Stimulated activated CD8-positive, alpha-beta memory T cell treated with anti-CD3 and anti-CD28 coated beads, Interleukin-15, amount 100 ng/mL, for 1 hour (primary cell): ENCODE data around the gene CELF6.

Experiments used
- DNase-seq: peaks from one replicate; pipeline ENCODE4 v3.0.0-alpha.2; 2020; ENCODE audit warnings: low read depth

The CELF6 gene

DNA sequence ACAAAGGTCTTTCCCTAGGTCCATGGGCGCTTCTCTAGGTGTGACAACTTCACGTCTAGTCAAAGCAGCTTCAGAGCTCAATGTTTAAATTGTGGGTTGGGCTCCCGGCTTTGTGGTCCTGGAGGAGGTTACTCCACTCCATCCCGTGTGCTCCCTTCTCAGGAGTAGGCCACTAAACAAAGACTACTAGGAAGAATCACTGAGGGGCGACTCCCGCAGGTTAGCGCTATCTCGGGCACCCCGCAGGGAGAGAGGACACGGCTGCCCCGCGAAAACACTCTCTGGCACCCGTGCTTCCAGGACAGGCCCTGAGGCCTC is 48.1 kb downstream of the CELF6 start:
- peak; percentile 0 for DNase-seq

DNA sequence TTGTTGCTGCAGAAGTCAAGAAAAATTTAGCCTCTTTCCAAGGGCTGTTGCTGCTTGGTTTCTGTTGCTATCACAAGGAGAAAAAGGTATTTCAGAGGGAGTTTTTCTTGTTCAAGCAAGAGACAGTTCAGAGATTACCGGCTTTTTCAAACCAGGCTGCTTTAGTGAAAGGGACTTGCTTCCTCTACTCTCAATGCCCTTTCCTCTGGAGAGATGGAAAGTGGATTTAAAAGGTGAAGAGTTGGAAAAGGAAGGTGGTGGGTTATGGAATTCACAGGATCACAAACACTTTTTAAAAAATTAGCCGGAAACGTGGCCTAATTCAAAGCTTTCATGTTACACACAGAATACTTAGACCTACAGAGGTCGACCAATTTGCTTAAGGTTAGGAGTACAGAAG is 48.7 kb downstream of the CELF6 start:
- no peak for DNase-seq

DNA sequence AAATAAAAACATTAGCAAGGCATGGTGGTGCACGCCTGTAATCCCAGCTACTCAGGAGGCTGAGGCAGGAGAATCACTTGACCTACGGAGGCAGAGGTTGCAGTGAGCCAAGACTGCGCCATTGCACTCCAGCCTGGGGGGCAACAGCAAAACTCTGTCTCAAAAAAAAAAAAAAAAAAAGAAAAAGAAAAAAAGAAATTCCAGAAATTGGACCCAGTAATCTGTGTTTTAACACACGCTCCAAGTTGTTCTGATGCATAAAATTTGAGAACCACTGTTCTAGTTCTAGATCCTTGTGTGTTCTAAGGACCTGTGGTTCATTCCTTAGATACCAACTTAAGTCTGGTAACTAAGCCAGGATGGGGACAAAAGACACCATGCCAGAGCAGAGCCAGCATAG is 50.2 kb downstream of the CELF6 start:
- DNase-seq = no peak

DNA sequence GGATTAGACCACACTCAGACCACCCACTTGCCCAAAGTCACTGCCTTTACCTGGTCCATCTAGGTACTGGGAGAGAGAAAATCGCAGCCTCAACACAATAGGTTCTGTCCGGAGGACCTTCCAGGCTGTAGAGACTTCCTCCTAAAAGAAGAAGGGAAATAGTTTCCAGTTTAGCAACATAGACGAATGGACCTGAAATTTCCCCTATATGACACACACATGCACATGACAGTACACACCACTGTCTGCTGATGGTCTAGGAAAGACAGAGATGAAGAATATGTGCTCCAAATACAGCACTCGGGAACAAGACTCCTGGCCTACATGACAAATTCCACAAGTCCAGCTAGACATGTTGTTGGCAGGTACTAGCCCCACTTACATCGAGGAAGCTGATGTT is 54.9 kb downstream of the CELF6 start:
- no peak for DNase-seq

DNA sequence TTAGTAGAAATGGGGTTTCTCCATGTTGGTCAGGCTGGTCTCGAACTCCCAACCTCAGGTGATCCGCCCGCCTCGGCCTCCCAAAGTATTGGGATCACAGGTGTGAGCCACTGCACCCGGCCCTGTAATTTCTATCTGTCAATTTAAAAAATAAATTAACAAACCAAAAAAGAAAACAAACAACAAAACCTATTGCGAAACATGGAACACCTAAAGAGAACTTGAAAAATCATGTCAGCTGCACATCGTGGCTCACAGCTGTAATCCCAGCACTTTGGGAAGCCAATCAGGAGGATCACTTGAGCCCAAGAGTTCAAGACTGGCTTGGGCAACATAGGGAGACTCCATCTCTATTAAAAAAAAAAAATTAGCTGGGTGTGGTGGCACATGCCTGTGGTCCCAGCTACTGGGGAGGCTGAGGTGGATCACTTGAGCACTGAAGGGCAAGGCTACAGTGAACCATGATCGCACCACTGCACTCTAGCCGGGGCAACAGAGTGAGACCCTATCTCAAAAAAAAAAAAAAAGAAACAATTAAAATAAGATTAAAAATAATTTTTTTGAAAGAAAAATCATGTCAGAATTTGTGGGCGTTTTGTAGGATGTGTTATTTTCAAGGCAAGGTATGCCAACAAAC is 67.2 kb downstream of the CELF6 start:
- DNase-seq = no peak

DNA sequence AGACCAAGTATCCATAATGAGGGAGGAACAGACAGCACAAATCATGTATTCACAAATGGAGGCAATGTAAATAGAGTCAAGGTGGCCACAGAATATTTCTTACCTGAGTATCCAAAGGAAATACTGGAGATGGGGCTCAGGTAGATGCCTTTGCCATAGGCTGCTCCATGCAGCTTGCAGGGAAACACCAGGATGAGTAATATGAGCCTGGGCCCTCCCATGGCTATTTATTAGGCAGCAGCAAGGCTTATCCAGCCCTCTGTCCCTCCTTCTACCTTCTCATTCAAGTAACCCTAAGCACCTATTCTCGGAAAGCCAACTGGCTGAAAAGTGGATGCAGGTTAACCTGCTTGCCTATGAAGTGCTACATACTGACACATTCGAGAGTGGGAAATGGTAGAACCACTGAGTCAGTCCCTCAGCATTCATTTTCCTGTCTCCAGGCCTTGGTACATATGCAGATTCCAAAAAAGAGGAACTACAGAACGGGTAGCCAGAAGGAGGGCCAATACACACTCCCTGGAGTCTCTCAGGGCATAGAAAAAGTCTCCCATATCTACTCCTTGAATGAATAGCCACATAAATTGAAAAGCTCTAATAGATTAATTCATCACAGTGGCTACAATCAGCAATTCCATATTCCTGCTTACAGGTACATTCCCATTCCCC is 70.7 kb downstream of the CELF6 start:
- no peak for DNase-seq

DNA sequence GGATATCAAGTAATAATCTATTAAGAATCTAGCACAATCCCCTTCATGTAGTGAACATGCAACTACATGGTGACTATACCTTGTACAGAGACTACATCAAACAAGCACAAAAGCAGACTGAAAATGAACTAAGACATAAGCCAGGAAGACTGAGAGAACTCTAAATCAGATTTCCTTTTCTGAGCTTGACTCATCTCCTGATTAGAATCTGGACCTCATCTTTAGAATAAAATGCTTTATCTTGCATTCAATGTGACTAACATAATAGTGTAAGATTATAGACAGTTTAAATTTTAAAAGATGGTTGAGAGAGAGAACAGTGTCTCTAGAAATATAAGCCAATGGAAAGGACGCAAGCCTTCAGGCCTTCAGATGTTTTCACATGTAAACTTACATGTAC is 71.4 kb downstream of the CELF6 start:
- no peak for DNase-seq

DNA sequence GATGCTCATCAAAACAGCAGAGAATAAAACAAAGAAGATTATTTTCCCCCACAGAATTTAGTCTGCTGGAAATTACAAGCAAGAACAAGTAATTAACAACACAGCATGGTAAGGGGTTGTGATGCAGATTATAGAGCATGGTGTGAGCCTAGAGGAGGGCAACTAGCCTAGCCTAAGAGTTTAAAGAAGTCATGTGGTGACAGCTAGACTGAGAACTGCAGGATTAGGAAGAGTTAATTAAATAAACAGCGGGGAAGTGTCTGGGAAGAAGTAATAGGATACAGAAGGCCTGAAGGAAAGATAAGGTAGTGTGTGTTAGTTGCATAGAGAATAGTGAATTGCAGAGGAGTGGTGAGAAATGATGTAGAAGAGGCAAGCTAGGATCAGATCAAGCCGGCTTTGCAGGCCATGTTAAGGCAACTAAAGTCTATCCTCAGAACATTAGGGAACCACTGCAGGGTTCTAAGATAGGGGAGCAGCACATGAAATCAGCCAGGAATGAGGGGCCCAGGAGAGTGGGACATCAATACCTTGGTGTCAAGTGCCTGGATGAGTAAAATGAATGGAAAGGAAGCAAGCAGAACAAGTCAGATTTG is 77.1 kb downstream of the CELF6 start:
- DNase-seq = no peak

DNA sequence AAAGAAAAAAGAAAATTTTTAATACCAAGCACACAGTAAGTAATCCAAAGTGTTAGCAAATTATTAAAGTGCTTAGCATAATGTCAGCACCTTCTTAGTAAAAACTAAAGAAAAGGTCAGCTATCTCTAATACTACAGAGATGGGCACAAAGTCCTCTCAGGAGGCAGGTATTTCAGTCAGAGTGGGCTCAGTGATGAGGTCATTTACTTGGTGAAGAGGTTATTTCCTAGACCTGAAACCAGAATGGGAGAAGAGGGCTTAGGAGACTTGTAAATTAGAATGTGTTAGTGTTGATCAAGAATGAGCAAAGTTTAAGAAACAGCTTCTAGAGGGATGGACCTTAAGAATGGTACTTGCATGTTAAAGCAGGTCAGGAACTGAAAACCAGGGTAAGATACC is 80.3 kb downstream of the CELF6 start:
- no peak for DNase-seq

DNA sequence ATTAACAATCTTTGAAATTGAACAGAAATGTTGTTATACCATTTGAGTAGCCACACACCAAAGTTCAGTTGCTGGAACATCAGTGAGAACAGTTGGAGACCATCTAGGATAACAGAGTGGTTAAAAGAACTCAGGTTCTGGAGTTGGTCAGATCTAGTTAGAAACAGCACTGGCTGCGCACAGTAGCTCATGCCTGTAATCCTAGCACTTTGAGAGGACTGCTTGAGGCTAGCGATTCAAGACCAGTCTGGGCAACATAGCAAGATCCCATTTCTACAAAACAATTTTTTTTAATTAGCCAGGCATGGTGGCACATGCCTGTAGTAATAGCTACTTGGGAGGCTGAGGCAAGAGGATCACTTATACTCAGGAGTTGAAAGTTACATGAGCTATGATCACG is 81.4 kb downstream of the CELF6 start:
- no peak for DNase-seq

DNA sequence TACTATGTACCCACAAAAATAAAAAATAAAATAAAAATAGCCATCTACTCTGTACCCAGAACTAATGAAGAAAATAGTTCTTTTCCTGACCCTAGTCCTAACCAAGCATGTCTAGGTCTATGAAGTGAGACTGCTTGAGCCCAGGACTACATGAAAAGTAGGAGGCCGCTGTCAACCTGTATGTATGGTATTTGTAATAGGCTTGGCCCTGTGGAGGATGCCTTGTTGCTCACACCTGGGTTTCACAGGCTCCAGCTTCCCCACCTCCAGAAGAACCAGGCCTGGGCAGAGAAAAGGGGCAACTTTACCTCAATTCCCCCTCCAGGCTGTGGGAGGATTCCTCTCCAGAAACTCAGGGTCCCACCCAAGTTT is 82.1 kb downstream of the CELF6 start:
- no peak for DNase-seq

DNA sequence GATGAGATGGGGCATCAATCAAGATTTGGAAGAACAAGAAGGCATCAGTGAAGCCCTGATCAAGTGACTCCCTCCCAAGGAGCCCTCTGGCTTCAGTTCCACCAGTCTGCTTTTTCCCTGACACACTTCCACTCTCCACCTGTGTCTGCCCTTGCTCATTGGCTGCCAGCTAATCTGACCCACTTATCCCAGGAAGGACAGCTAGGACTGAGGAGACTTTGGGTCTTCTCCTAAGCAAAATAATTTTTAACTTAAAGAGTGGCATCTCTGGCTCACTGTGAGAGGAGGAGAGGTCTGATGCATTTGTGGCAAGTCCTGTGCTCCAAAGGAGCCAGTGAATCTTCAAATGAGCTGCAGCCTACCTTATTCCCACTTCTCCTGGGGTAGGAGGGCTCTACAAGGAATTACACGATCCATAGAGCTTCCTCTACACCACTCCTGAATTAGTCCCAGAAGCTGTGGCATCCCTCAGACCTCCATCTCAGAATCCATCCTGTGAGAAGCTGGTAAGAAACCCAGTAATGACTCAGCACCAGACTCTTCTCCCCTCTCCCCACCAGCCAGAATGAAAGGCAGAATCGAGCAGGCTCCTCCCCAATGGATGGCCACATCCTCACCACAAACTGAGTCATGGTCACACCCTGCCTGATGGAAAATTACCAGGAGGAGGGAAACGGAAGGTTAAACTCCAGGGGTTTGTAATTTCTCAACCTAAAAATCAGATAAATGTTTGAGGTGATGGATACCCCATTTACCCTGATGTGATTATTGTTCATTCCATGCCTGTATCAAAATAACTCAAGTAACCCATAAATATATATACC is 82.7 kb downstream of the CELF6 start:
- DNase-seq = no peak

DNA sequence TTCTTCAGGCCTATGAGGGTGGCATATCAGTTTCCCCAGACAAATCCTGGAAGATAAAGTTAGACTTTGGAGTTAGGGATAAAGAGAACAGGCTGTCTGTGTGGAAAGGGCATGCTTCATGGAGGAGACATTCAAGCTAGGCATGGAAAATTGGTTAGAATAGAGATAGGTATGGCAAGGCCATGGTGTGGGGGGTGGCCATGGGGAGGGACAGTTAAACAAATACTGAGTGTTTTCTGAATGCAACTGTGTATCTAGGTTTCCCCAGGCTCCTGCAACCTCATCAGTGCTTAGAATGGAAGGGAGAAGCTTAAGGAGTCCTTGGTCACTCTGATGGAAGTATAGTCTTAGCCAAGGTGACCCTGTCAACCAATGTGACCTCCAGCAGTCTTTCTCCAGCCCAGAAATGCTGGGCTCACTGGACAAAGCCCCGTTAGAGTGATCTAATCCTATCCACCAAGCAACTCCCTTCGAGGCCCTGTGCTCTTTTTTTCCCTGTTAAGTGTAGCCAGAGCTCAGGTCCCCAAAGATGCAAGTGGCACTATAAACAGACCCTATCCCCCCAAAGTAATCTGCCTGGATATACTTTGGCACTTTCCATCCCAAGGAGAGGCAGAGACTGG is 83.5 kb downstream of the CELF6 start:
- no peak for DNase-seq

DNA sequence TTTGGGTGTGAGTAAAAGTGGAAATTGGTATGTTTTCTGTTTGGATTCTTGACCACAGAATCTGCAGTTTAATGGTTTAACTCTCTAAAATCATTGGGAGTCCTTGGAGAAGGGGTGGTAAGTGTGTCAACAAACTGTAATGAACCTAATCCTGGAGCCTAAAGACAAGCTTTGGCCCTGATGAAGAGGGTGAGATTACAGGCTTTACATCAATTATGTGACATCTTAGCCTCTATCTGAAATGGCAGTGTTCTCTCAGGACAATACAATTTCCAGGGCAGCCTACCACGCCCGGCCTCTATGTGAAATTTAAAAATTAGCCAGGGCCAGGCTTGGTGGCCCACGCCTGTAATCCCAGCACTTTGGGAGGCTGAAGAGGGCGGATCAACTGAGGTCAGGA is 84.7 kb downstream of the CELF6 start:
- DNase-seq = no peak
